ENCODE measurements around the gene SUSD1. TPM values are rescaled to one million over a fixed set of nuclear protein-coding genes. Genes with fewer than 3 reads are reported as not detected.

SUSD1 gene
- total RNA-seq, 4 donors from 2014 or later = 1.6 to 8.2 (median 4.4) TPM

DNA sequence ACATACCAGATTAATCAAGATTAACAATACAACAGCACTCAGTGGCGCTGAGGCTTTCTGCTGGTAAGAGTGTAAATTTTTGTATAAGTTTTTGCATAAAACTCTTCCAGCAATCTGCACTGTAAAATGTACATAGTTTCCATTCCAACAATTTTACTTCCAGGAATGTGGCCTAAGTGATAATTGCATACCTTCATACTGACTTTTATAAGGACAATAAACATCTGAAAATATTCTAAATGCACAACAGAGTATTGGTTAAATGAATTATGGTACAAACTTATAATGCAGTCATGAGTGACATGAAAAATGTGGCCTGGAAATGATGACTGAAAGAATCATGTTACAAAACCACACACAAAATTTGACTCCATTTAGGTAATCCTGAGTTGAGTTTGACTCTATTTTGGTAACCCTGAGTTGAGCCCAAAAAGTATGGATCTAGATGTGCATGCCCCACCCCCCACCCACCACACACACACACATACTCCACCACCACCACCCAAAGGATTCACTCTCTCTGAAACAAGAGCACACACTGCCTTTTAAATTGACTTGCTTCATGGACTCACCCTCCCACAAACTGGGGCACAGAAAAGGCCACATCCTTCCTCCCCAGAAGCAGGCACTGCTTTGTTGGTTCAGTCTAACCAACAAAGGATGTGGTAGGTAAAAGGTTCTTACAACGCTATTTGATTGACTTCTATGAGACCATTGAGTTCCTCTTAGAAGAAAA lies 137.6 kb downstream of the SUSD1 start:
- TF ChIP-seq POLR2AphosphoS5 (IDR thresholded peaks at IDR 0.05) = no peak
- TF ChIP-seq CTCF (IDR thresholded peaks at IDR 0.05) = no peak
- TF ChIP-seq POLR2A (IDR thresholded peaks at IDR 0.05) = no peak
- no peak for TF ChIP-seq EP300 (IDR thresholded peaks at IDR 0.05)
- no peak overlapping the region for H3K27ac ChIP-seq
- DNase-seq (ENCODE audit: low spot score in 2 of 2) = no peak
- H3K27me3 ChIP-seq = no peaks in the 10 kb centered on the region
- H3K4me3 ChIP-seq = no peak overlapping the region
- no peaks in the 10 kb centered on the region for H3K4me1 ChIP-seq
- peaks cover 3% of the 10 kb centered on the region for H3K36me3 ChIP-seq
- H3K9me3 ChIP-seq = no peaks in the 10 kb centered on the region
- WGBS = 83% methylated on average over 2 of the region's 2 CpGs

DNA sequence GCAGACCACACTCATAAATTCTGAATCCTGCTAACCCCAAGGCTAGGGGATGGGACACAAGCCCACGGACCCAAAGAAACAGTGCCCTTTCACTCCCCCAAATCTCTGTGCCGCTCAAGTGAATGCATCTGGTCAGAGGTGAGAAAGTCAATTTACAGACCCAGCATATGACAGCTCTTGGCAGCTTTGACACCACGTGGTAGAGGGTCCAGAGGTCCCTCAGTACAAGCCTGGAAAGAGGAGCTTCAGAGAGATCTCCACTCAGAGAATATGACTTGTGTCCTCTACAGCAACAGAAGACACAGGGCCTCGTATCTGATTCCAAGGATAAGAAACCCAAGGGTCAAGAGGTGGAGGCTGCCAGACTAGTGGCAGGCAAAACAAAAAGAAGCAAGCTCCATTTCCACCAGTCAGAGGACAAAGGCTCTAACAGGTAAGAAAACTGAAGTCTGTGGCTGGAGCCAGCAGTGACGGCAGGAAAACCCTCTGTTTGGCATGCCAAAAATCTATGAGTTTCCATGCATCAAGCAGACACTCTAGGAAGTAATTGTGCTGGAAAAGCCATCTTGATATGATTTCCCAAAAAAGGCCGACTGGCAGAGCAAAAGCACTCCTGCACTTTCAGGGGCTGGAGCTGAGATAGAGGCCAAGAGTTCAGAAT lies 139.8 kb downstream of the SUSD1 start:
- Histone ChIP-seq H3K9me3 (no peaks in the 10 kb centered on the region), H3K4me1 (peaks cover 1% of the 10 kb centered on the region), H3K27me3 (no peaks in the 10 kb centered on the region), H3K4me3 (no peak overlapping the region), H3K36me3 (peaks cover 3% of the 10 kb centered on the region), H3K27ac (no peak overlapping the region)
- WGBS = 68% methylated on average over 5 of the region's 6 CpGs
- no peak for DNase-seq (ENCODE audit: low spot score in 2 of 2)
- TF ChIP-seq EP300 (IDR thresholded peaks at IDR 0.05) (no peak), POLR2A (IDR thresholded peaks at IDR 0.05) (no peak), POLR2AphosphoS5 (IDR thresholded peaks at IDR 0.05) (no peak), CTCF (IDR thresholded peaks at IDR 0.05) (no peak)

DNA sequence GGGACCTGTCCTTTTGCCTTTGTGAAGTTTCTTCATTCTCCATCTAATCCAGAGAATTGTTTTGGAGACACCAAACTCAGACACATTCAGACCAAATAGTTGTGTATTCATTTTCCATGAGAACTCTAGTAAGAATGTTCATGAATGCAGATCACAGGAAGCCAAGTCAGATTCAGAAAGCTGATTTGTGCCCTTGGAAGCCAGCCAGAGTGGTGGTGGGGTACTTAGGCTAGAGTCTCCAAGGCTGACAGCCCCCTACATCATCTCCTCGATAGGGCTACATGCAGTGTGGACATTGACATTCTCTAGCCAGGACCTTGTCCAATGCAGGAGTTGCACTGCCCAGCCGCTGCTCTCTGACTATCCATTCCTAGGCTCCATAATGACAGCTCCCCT lies 140.9 kb downstream of the SUSD1 start:
- no peak overlapping the region for H3K4me3 ChIP-seq
- DNase-seq (ENCODE audit: low spot score in 2 of 2) = no peak

GRCh38 chr9:112033237-112034215 lies 141.6 kb downstream of the SUSD1 start:
- Histone ChIP-seq H3K36me3 (no peaks in the 10 kb centered on the region), H3K27ac (no peak overlapping the region), H3K9me3 (no peaks in the 10 kb centered on the region), H3K4me1 (peaks cover 5% of the 10 kb centered on the region), H3K4me3 (no peak overlapping the region), H3K27me3 (no peaks in the 10 kb centered on the region)
- WGBS = 85% methylated on average over 9 of the region's 9 CpGs
- TF ChIP-seq POLR2A (IDR thresholded peaks at IDR 0.05) (no peak), EP300 (IDR thresholded peaks at IDR 0.05) (no peak)
- no peak for DNase-seq (ENCODE audit: low spot score in 2 of 2)

More for the DNA sequence above, 140.9 kb downstream of the SUSD1 start:
- 75% methylated on average over 2 of the region's 2 CpGs for WGBS
- Histone ChIP-seq H3K4me1 (peaks cover 5% of the 10 kb centered on the region), H3K36me3 (no peaks in the 10 kb centered on the region), H3K27me3 (no peaks in the 10 kb centered on the region), H3K27ac (no peak overlapping the region), H3K9me3 (no peaks in the 10 kb centered on the region)
- TF ChIP-seq POLR2A (IDR thresholded peaks at IDR 0.05) (no peak), CTCF (IDR thresholded peaks at IDR 0.05) (no peak), EP300 (IDR thresholded peaks at IDR 0.05) (no peak), POLR2AphosphoS5 (IDR thresholded peaks at IDR 0.05) (no peak)

DNA sequence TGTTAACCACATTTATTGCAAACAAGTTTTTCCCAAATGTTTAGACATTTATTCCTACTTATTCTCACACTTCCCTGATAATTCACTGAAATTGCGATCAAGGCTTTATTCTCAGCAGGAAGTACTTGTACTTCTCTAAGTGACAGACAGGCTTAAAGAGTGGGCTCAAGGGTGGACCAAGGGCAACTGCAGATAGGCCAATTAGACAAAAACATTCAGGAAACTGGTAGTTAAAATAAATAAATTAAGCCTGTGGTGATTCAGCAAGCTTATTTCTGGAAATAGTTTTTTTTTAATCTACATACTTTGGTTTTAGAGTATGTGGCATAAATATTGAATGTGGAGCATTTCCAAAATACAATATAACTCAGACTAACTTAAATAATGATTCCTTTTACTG lies 142.4 kb downstream of the SUSD1 start:
- H3K9me3 ChIP-seq = no peaks in the 10 kb centered on the region
- no peaks in the 10 kb centered on the region for H3K27me3 ChIP-seq
- DNase-seq (ENCODE audit: low spot score in 2 of 2) = no peak
- H3K27ac ChIP-seq = no peak overlapping the region
- H3K4me3 ChIP-seq = no peak overlapping the region
- no peaks in the 10 kb centered on the region for H3K36me3 ChIP-seq
- TF ChIP-seq CTCF (IDR thresholded peaks at IDR 0.05) (no peak), POLR2A (IDR thresholded peaks at IDR 0.05) (no peak), EP300 (IDR thresholded peaks at IDR 0.05) (no peak), POLR2AphosphoS5 (IDR thresholded peaks at IDR 0.05) (no peak)
- 80% methylated on average over 1 of the region's 1 CpG for WGBS
- H3K4me1 ChIP-seq = peaks cover 5% of the 10 kb centered on the region
